Epidermal melanocyte (primary cell): ENCODE results near the gene TSEN2.
"Not testable (repeated sequence)": the region's sequence is repeated elsewhere in the genome, so short reads cannot be mapped to it uniquely, and the experiment has no call there.

Source experiments
- DNase-seq: peaks from one replicate; pipeline ENCODE4 v3.0.0; 2011; ENCODE audit warnings: low spot score; ENCODE audit not compliant: insufficient read length

TSEN2 gene

DNA sequence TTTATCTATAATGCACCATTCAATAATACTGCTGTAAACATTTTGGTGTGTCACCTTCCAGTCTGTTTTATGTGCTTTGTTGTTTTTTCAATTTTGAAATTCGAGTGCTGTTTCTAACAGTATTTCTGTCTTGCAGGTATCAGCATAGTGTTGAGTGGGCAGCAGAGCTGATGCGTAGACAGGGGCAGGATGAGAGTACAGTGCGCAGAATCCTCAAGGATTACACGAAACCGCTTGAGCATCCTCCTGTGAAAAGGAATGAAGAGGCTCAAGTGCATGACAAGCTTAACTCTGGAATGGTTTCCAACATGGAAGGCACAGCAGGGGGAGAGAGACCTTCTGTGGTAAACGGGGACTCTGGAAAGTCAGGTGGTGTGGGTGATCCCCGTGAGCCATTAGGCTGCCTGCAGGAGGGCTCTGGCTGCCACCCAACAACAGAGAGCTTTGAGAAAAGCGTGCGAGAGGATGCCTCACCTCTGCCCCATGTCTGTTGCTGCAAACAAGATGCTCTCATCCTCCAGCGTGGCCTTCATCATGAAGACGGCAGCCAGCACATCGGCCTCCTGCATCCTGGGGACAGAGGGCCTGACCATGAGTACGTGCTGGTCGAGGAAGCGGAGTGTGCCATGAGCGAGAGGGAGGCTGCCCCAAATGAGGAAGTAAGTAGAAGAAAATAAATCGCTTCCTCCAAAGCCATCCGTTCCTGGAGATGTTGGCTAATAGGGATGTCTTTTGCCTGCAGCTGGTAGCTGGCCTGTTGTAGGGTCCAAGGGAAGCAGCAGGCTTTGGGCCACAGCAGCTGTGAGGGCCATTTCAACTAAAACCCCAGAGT lies 19.1 kb downstream of the TSEN2 start:
- DNase-seq: no peak

DNA sequence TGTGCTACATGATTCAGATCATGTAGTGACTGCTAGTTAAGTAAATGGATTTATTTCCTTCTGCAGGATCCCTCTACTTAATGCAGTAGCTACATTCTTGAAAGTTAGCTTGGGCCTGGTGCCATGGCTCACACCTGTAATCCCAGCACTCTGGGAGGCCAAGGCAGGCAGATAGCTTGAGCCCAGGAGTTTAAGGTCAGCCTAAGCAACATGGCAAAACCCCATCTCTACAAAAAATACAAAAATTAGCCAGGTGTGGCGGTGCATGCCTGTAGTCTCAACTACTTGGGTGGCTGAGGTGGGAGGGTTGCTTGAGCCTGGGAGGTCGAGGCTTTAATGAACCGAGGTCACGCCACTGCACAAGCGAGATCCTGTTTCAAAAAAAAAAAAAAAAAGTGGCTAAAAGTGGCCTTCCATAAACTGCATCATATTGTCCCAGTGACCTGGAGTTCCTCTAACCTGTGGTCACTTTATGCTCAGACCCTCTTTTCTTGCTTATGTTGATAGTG lies 22.0 kb downstream of the TSEN2 start:
- DNase-seq: no peak

DNA sequence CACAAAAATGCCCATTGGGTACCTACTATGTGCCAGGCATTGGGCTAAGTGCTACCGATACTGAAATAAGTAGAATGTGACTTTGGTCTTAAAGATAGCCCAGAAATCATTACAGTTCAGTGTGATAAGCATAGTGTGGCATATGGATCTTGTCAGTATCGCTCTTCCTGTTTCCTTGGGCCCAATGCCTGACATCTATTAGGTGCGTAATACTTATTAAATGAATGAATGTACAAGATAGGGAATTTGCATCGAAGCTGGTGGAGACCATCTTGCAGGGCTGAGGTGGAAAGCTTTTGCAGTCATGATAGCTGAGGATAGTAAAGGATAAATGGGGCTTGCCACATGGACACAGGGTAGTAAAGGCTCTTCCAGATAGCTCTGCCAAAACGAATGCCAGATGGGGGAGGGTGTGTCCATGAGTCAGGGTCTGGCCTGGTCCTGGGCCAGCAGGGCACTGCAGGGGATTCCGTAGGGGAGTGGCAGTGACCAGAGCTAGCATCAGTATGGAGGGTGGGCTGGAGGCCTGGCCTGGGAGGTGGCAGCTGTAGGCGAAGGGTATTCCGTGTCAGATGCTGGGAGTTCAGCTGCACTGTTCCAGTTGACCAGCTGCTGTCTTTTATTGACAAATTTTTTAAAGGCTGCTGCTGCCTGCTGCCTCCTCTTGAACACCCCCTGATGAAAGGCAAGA lies 23.5 kb downstream of the TSEN2 start:
- DNase-seq: no peak

DNA sequence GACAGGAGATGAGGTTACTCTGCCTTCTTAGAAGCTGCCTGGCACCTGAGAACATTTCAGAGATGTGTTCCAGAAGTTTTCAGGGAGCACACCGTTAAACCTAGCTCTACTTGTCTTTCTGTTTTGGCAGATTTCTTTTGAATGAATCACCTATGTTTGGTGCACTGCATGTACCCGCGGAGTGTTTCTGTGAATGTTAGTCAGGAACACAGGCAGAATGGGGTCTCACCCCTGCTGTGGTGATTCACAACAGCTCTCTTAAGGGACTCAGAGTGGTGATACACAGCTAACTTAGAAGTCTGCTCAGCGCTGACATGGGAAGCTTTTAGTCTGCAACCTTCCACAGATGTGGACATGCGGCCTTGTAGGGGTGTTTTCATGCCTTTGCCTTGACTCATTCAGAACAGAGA lies 24.0 kb downstream of the TSEN2 start:
- peak; percentile 44 for DNase-seq

GRCh38 chr3:12509466-12509865 lies 25.2 kb downstream of the TSEN2 start:
- DNase-seq: no peak

- no peak for DNase-seq
Measured at GRCh38 chr3:12512534-12513118, 28.3 kb downstream of the TSEN2 start.

GRCh38 chr3:12513694-12514446 lies 29.6 kb downstream of the TSEN2 start:
- no peak for DNase-seq

DNA sequence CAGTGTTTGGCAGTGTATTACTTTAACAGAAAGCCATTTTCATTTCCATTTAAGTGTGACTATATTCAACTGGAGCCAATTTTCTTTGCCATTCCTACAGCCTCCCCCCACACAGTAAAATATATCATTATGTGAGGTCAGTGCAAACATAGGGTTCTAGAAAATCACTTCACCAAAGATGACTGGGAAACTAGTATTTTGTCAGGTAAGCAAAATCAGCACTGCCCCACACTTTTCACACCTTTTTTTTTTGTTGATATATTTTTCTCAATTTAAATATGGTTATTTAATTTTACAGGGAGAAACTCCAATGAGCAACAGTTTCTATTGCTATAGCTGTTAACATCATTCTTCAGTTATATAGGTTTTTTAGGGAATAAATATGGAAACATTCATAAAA lies 31.4 kb downstream of the TSEN2 start:
- no peak for DNase-seq

DNA sequence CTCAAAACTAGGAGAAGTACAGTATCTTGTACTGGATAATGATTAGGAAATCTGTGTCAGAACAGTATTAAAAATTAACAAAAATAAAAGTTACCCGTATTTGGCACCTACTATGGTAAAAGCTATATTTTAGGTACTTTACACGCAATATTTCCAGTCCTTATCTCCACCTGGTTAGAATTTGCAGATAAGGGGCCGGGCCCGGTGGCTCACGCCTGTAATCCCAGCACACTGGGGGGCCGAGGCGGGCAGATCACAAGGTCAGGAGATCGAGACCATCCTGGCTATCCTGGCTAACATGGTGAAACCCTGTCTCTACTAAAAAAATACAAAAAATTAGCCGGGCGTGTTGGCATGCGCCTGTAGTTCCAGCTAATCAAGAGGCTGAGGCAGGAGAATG lies 32.6 kb downstream of the TSEN2 start:
- no peak for DNase-seq

GRCh38 chr3:12518261-12519028 lies 34.2 kb downstream of the TSEN2 start:
- DNase-seq: no peak

DNA sequence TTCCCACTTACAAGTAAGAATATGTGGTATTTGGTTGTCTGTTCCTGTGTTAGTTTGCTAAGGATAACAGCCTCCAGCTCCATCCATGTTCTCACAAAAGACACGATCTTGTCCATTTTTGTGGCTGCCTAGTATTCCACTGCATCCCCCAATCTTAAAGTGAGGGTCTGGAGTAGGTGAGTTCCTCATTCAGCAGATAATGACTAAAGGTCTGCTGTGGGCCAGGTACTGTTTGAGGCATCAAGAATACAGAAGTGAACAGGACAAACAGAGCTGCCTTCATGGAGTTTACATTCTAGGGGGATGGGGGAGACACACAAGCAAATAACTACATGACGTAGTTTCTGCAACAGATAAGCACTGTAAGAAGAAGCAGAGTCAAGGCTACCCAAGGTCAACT lies 36.7 kb downstream of the TSEN2 start:
- no peak for DNase-seq

DNA sequence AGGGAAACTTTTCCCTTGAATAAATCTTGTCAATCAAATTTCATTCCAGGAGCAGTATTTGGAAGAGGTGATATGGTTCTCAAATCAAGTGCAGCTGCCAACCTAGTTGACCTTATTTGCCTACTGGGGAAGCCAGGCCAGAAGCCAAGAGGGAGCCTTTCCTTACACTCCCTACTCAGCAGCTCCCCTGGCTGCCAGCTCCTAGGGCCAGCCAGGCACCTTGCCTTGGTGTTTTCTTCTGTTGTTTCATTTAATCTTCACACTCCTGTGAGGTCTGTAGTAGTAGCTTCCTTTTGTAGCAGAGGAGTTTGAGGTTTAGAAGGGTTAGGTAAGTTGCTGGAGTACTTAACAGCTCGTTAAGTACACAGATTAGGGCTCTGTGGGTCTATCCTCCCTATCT lies 38.4 kb downstream of the TSEN2 start:
- no peak for DNase-seq

DNA sequence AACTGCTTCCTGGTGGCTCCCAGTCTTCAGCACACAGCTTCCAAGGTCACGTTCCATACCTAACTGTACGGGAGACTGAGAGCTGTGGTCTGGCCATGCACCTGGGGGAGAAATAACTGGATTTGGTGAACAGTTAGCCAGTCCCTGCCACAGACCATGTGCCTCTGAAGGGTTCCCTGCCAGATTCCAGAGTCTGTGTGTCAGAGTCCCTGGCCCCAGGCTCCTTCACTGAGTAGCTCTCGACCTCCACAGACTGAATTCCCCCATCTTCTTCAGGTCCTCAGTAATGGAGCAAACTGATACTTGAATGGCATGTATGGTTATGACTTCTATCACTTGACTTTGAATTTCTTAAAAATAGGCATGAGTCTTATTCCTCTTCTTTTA lies 43.5 kb downstream of the TSEN2 start:
- no peak for DNase-seq

DNA sequence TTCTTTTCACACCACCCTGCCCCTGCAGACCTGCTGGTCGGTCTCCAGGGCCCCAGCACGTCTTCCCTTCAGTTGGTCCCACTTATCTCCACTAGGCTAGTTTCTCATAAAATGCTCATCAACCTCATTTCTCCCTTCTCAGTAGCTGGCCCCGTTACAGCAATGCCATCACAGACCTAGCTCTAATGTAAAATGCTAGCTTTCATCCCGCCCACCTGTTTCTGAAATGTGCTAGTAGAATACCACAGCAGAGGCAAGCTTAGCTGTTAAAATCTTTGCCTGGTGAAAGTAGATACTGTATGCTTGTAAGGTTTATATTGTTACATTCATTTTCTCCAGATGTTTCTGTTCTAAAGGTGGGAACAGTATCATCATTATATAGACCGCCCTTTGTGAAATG lies 47.9 kb downstream of the TSEN2 start:
- DNase-seq: no peak

DNA sequence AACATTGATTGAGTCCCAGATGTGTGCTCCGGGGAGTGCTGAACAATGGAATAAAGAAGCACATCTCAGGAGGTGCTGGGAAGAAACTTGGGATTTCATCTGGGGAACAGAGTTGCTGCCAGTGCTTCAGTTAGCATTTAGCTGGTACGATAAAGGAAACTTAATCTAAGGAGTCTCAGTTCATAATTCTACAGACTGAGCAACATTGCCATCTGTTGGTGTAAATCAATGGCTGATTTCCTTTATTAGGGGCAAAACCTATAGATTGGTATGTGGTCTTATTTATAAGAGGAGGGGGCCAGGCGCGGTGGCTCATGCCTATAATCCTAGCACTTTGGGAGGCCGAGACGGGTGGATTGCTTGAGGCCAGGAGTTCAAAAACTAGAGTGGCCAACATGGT lies 52.1 kb downstream of the TSEN2 start:
- DNase-seq: no peak

DNA sequence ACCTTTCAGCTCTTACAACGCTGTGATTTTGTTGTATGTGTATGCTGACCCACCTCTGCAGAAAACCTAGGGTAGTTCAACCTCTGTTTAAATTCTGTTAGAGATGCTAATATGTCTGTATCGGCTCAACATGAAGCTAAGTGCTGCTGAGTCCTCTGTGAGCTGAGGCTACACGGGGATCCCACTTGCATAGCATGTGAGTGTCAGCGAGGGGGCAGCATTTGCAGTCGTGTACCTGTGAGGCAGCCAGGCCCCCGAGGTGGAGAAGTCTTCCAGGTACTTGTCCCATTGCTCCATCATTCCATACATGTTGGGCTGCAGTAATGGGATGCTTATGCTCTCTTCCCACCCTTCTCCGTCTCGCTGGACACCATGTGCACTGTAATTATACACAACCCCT lies 57.3 kb downstream of the TSEN2 start:
- DNase-seq: no peak

GRCh38 chr3:12543497-12543896 lies 59.2 kb downstream of the TSEN2 start:
- DNase-seq: not testable (repeated sequence)

DNA sequence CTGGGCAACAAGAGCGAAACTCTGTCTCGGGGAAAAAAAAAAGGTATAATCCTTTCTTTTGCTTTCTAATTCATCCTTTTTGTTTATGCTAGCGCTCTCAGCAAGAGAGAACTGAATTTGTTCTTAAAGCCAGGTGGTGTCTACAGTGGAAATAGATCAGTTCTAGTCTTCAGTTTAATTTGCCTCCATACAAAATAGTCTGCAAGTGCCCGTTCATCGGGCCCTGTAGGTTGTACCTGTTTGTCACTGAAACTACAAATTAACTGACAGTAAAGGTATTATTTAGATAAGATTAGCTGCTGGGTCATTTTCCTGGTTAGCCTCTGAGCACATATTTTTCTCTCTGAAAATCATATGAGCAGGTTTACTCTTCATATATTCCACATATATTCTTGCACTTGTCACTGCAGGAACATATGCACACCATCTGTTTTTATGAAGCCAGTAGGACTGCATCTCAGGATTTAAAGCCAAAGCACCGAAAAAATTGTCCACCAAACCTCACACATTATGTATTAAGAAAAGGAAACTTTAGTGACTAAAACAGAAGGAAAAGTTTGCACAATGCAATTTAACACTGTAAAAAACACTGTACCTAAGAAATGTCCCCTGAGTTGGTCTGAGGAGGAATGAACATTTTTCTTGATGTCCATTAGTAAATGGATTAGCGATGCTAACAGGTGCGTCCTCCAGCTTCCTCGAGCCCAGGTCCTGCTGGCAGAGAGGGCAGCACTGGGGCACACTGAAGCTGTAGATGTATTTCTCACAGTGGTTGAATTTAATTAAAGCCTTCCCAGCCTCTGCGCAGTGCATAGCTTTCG lies 60.6 kb downstream of the TSEN2 start:
- no peak for DNase-seq

DNA sequence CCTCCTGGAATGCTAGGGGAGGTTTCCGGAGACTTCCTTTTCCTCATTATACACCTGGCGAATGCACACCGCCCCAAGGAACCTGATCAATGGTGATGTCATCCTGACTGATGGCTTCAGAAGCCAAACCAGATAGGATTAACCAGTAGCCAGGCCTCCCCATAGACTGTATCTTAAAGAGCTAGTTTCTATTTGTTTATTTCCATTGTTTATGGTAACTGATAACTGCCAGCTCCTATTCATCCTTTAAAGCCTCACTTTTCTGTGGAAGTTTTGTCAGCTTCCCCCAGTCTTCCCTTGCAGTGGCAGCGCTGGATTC lies 61.2 kb downstream of the TSEN2 start, which contains the start of gene MKRN2OS:
Gene MKRN2OS (minus strand): TSS at position 27 of the 319 bp plus-strand sequence. CDS start 35 bp downstream, outside the sequence.
- no peak for DNase-seq
